ENCODE measurements around the gene NAT8L.

Gene NAT8L

DNA sequence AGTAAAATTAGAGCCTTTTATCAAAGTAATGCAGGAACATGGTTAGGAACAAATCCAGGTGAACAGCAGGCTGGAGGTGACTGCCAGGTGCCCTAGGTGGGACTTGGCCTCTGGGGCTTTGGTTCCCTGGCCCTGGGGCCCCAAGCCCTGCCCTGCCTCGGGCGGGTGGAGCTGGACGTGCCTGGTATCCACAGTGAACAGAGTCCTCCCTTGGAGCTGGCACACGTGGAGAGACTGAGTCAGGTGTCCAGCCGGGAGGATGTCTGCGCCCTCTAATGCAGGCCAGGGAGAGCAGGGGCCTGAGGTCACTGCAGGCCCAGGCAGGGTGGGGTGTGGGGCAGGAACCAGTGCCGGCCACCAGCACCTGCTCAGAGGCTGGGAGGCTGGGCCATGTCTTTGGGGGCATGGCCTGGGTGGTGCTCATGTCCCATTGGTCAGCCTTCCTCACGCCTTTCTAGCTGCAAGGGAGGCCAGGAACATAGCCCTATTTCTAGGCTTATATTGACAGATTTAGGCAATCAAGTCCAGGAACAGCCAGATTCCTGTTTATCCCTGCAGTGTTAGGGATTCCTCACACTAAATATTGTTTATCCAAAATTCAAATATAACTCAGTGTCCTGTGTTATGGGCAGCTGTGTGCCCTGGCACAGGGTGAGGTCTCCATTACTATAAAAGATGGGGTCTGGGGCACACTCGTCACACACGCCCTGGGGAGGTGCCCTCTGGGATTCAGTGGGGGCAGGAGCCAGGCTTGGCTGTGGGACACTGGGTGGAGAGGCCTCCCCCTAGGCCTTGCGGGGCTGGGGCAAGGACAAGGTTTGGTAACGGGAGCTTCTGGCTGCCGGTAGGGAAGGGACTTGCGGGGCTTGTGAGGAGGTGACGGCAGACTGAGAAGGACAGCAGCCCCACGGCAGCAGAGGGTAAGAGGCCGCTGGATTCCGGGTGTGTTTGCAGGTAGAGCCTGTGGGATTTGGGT lies 14.3 kb upstream of the NAT8L start:
- TF ChIP-seq, protein P1, sequence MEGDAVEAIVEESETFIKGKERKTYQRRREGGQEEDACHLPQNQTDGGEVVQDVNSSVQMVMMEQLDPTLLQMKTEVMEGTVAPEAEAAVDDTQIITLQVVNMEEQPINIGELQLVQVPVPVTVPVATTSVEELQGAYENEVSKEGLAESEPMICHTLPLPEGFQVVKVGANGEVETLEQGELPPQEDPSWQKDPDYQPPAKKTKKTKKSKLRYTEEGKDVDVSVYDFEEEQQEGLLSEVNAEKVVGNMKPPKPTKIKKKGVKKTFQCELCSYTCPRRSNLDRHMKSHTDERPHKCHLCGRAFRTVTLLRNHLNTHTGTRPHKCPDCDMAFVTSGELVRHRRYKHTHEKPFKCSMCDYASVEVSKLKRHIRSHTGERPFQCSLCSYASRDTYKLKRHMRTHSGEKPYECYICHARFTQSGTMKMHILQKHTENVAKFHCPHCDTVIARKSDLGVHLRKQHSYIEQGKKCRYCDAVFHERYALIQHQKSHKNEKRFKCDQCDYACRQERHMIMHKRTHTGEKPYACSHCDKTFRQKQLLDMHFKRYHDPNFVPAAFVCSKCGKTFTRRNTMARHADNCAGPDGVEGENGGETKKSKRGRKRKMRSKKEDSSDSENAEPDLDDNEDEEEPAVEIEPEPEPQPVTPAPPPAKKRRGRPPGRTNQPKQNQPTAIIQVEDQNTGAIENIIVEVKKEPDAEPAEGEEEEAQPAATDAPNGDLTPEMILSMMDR (IDR thresholded peaks at IDR 0.05; ENCODE audit: unreplicated experiment in 3 of 3), result no peak
- Mint-ChIP-seq H3K36me3 (ENCODE audit: low read depth) (no peaks in the 10 kb centered on the region), H3K27me3 (ENCODE audit: low read depth) (peaks cover 42% of the 10 kb centered on the region), H3K9me3 (no peaks in the 10 kb centered on the region), H3K4me3 (peak overlapping the region in 2 of 3 experiments; percentile 20 to 38), H3K4me1 (peaks cover 3% of the 10 kb centered on the region), H3K27ac (no peak overlapping the region)

DNA sequence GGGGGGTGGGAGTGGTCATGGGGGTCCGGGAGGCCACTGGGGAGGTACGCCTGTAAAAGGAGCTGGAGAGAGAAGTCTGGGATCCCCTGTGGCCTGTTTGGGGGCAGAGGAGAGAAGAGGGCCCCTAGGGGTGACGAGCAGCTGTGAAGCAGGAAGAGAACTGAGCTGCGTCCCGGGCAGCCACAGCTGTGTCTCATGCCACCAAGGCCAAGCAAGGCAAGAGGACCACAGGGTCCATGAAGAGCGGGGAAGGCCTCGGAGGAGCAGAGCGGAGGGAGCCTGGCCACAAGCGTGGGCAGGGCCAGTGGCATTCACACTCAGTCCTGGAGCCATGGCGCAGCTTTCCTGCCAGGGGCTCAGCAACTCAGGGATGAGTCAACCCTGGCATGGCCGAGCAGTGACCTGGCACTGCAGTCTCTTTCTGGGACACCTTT lies 13.6 kb upstream of the NAT8L start:
- no peaks in the 10 kb centered on the region for H3K36me3 Mint-ChIP-seq (ENCODE audit: low read depth)
- peak overlapping the region in 2 of 3 experiments; percentile 20 to 38 for H3K4me3 Mint-ChIP-seq
- TF ChIP-seq, protein P1 (IDR thresholded peaks at IDR 0.05; ENCODE audit: unreplicated experiment in 3 of 3), result no peak
- no peak overlapping the region for H3K27ac Mint-ChIP-seq
- H3K9me3 Mint-ChIP-seq, result no peaks in the 10 kb centered on the region
- H3K4me1 Mint-ChIP-seq, result no peaks in the 10 kb centered on the region
- peaks cover 36% of the 10 kb centered on the region for H3K27me3 Mint-ChIP-seq (ENCODE audit: low read depth)

DNA sequence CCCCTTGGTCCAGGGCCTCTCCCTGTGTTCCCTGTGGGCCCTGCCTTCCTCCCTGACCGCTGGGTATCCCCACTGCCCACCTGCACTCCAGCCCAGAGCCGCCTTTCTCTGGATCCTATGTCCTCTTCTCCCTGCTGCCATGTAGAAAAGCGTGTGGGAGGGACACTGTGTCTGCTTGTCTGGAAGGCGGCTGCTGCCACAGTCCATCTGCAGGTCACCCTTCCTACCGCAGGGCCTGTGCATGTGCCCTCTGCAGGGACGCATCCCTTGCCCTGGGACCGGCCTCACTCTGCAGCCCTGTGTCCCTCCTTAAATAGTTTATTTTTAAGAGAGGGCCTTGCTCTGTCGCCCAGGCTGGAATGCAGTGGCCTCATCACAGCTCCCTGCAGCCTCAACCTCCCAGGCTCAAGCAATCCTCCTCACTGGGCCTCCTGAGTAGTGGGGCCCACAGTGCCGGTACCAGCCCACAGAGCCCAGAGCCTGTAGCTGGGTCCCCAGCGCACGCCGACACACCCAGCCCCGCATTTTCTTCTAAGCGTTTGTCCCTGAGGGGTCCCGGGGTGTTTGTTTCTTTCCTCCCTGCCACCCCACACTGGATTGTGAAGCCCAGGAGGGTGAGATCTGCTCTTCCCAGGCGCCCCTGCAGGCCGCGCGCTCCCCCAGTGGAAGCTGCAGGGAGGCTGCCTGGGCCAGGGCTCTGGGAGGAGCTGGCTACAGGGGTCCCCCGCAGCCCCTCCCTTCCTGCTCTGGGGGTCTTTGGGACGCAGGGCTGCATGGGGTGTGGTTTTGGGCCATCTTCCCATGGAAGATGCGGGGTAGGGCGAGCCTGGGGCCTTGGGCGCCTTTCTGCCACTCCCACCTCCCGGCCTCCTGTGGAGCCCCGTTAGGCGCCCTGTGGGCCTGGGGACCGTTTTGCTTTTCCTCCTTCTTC lies 12.8 kb upstream of the NAT8L start:
- Mint-ChIP-seq H3K4me1 (no peaks in the 10 kb centered on the region), H3K27me3 (ENCODE audit: low read depth) (peaks cover 40% of the 10 kb centered on the region), H3K9me3 (no peaks in the 10 kb centered on the region), H3K36me3 (ENCODE audit: low read depth) (no peaks in the 10 kb centered on the region), H3K4me3 (peak overlapping the region in 2 of 3 experiments; percentile 6 to 13), H3K27ac (no peak overlapping the region)
- TF ChIP-seq, protein P1 (IDR thresholded peaks at IDR 0.05; ENCODE audit: unreplicated experiment in 3 of 3), result no peak

DNA sequence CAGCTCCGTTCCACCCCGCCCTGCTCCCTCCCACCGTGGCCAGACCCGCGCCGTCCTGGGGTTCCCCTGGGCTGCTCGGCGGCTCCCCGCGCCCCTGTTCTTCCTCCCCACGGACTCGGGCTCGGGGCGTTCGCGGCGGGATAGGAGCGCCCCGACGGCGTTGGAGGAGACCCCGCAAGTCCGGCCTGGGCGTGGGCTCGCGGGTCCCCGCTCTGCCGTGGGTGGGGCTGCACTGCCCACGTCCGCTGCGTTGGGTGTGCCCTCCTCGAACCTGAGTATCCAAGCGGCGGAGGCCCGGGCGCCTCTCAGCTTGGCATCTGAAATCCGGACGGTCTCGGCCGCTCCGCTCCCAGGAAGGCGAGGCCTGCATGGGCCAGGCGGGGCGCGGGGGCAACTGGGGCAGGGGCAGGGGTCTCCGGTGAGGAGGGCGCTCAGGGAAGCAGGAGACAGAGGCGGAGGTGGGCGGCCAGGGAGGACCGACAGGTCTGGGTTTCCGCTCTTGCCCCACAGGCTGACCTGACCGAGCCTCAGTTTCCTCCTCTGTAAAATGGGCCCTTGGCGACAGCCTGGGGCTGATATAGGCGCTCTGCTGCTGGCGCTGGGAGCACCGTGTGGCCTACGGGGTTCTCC lies 12.0 kb upstream of the NAT8L start:
- TF ChIP-seq, protein P1 (IDR thresholded peaks at IDR 0.05; ENCODE audit: unreplicated experiment in 3 of 3), result no peak
- H3K9me3 Mint-ChIP-seq, result no peaks in the 10 kb centered on the region
- H3K36me3 Mint-ChIP-seq (ENCODE audit: low read depth), result no peaks in the 10 kb centered on the region
- no peak overlapping the region for H3K4me3 Mint-ChIP-seq
- no peak overlapping the region for H3K27ac Mint-ChIP-seq
- H3K4me1 Mint-ChIP-seq, result no peaks in the 10 kb centered on the region
- peaks cover 39% of the 10 kb centered on the region for H3K27me3 Mint-ChIP-seq (ENCODE audit: low read depth)

DNA sequence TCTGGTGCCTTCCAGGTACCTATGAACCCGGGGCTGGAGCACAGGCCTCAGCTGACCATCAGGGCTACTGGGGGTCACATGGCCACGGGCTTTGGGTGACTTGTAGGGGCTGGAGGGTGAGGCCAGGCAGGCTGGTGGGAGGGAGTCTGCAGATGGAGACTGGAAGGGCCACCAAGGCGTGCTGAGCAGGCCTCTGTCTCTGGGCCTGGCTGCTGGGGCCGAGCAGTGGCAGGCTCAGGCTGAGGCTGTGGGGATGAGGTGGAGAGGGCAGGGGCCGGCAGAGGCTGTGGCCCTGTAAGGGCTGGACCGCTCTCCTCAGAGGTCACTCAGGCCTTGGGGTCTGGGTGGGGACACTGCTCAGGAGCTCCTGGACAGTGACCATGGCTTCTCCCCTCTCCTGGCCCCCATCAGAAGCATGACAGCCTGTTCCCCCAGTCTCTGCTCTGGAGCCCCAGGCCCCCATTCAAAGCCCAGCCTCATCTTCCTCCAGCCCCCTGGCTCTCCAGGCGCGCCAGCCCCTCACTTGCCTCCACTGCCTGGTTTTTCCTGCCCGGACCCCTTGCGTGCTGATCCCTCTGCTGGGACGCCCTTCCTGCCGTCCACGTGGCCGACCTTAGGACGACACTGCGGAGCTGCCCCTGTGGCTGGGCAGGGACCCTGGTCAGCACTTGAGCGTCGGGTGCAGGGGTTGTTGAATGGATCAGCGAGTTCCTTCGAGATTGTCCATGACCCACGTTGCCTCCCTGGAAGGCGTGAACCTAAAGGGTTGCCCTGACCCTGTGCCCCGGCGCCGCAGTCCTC lies 11.1 kb upstream of the NAT8L start:
- Mint-ChIP-seq H3K27me3 (ENCODE audit: low read depth) (peaks cover 41% of the 10 kb centered on the region), H3K27ac (no peak overlapping the region), H3K9me3 (no peaks in the 10 kb centered on the region), H3K4me1 (no peaks in the 10 kb centered on the region), H3K36me3 (ENCODE audit: low read depth) (no peaks in the 10 kb centered on the region), H3K4me3 (no peak overlapping the region)
- TF ChIP-seq, protein P1 (IDR thresholded peaks at IDR 0.05; ENCODE audit: unreplicated experiment in 3 of 3), result no peak
